Measurements from ENCODE around the gene TMEM87B. TPM values are rescaled to one million over a fixed set of nuclear protein-coding genes. Genes with fewer than 3 reads are reported as not detected.

The TMEM87B gene
- total RNA-seq, 1 donor from 2014 or later, result 30.3 TPM

DNA sequence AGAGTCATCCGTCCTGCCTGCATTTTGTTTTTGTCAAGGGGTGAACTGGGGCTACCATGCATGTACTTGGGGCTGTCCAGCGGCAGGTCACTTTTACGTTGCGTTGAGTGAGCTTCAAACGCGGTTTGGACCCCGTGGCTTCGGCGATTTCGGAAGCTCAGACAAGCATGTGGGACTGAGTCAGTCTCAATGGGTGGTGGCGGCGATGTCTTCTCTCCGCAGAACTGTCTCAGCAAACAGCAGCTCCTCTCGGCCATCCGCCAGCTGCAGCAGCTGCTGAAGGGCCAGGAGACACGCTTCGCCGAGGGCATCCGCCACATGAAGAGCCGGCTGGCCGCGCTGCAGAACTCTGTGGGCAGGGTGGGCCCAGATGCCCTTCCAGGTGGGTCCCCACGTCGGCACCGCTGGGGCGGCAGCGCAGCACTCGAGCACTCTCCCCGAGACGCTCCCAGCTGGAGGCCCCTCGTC lies 104.4 kb downstream of the TMEM87B start:
- H3K4me3 ChIP-seq (ENCODE audit: low read length in 3 of 3), result no peak overlapping the region
- peaks cover 8 to 12% (median 9%) of the 10 kb centered on the region in 3 donors for H3K4me1 ChIP-seq (ENCODE audit: control insufficient read depth in 3 of 3, insufficient read depth in 3 of 3, low read length in 3 of 3)
- H3K36me3 ChIP-seq (ENCODE audit: control insufficient read depth in 3 of 3, insufficient read depth in 3 of 3, low read length in 3 of 3), result no peaks in the 10 kb centered on the region
- peaks cover 0 to 20% (median 14%) of the 10 kb centered on the region in 3 donors for H3K27me3 ChIP-seq (ENCODE audit: control insufficient read depth in 3 of 3, insufficient read depth in 3 of 3, low read length in 3 of 3)
- no peak overlapping the region for H3K27ac ChIP-seq (ENCODE audit: low read depth, low read length)
- H3K9ac ChIP-seq (ENCODE audit: low read depth in 1 of 3, low read length in 3 of 3), result no peak overlapping the region
- H3K9me3 ChIP-seq (ENCODE audit: control insufficient read depth in 3 of 3, low read length in 3 of 3), result no peaks in the 10 kb centered on the region

GRCh38 chr2:112160283-112161250 lies 105.5 kb downstream of the TMEM87B start:
- H3K4me3 ChIP-seq (ENCODE audit: low read length in 3 of 3), result no peak overlapping the region
- no peak overlapping the region for H3K27ac ChIP-seq (ENCODE audit: low read depth, low read length)
- no peaks in the 10 kb centered on the region for H3K36me3 ChIP-seq (ENCODE audit: control insufficient read depth in 3 of 3, insufficient read depth in 3 of 3, low read length in 3 of 3)
- peaks cover 5 to 8% (median 6%) of the 10 kb centered on the region in 3 donors for H3K4me1 ChIP-seq (ENCODE audit: control insufficient read depth in 3 of 3, insufficient read depth in 3 of 3, low read length in 3 of 3)
- peaks cover 0 to 10% (median 4%) of the 10 kb centered on the region in 3 donors for H3K27me3 ChIP-seq (ENCODE audit: control insufficient read depth in 3 of 3, insufficient read depth in 3 of 3, low read length in 3 of 3)
- H3K9me3 ChIP-seq (ENCODE audit: control insufficient read depth in 3 of 3, low read length in 3 of 3), result no peaks in the 10 kb centered on the region
- H3K9ac ChIP-seq (ENCODE audit: low read depth in 1 of 3, low read length in 3 of 3), result no peak overlapping the region

DNA sequence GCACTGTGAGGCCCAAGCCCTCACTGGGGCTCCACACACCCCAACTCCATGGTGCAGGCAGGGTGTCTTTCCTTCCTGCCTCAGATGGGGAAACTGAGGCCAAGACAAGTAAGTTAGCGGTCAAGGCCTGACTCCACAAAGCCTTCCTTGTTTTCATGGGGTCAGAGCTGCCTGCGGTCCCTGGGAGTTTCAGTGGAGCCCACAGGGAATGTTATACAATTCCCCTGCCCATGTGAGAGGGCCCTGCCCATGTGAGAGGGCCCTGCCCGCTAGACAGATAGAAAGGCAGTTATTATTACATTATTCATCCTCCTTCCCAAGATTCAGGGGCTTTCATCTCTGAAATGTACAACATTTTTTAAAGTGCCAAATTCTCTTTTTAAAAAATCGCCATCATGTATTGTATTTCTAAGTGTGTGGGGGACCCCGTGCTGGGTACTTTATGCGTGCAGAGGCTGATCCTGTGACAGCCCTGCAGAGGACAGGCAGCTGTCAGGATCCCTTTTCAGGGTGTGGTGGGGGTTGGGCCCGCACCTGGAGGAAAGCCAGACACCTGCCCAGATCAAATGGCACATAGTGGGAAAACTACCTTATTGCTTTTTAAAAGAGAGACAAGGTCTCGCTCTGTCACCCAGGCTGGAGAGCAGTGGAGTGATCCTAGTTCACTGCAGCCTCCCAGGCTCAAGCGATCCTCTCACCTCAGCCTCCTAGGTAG lies 106.5 kb downstream of the TMEM87B start:
- Histone ChIP-seq H3K4me3 (ENCODE audit: low read length in 3 of 3) (no peak overlapping the region), H3K27me3 (ENCODE audit: control insufficient read depth in 3 of 3, insufficient read depth in 3 of 3, low read length in 3 of 3) (peaks cover 0 to 2% (median under 1%) of the 10 kb centered on the region in 3 donors), H3K9ac (ENCODE audit: low read depth in 1 of 3, low read length in 3 of 3) (no peak overlapping the region), H3K27ac (ENCODE audit: low read depth, low read length) (no peak overlapping the region), H3K36me3 (ENCODE audit: control insufficient read depth in 3 of 3, insufficient read depth in 3 of 3, low read length in 3 of 3) (no peaks in the 10 kb centered on the region), H3K4me1 (ENCODE audit: control insufficient read depth in 3 of 3, insufficient read depth in 3 of 3, low read length in 3 of 3) (no peaks in the 10 kb centered on the region), H3K9me3 (ENCODE audit: control insufficient read depth in 3 of 3, low read length in 3 of 3) (no peaks in the 10 kb centered on the region)

DNA sequence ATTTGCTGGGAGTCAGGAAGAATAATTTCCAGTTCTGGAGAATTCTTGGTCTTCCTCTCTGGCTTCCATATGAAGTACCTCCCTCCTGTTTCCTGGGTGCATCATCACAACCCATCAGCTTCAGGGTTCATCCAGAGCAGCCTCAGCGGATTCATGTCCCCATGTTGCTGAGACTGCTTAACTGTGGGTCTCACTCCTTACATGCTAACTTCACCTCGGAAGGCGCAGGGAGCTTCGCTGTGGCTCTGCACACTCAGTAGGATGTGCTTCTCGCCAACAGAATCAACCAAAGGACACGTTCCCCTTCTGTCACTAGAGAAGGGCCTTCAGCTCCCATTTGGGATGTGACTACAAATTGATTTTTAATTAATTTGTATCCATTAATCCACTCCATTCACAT lies 107.3 kb downstream of the TMEM87B start:
- no peak overlapping the region for H3K4me3 ChIP-seq (ENCODE audit: low read length in 3 of 3)
- no peaks in the 10 kb centered on the region for H3K9me3 ChIP-seq (ENCODE audit: control insufficient read depth in 3 of 3, low read length in 3 of 3)
- no peaks in the 10 kb centered on the region for H3K27me3 ChIP-seq (ENCODE audit: control insufficient read depth in 3 of 3, insufficient read depth in 3 of 3, low read length in 3 of 3)
- no peaks in the 10 kb centered on the region for H3K36me3 ChIP-seq (ENCODE audit: control insufficient read depth in 3 of 3, insufficient read depth in 3 of 3, low read length in 3 of 3)
- no peak overlapping the region for H3K9ac ChIP-seq (ENCODE audit: low read depth in 1 of 3, low read length in 3 of 3)
- no peak overlapping the region for H3K27ac ChIP-seq (ENCODE audit: low read depth, low read length)
- no peaks in the 10 kb centered on the region for H3K4me1 ChIP-seq (ENCODE audit: control insufficient read depth in 3 of 3, insufficient read depth in 3 of 3, low read length in 3 of 3)

GRCh38 chr2:112162956-112163355 lies 107.9 kb downstream of the TMEM87B start:
- no peaks in the 10 kb centered on the region for H3K4me1 ChIP-seq (ENCODE audit: control insufficient read depth in 3 of 3, insufficient read depth in 3 of 3, low read length in 3 of 3)
- no peaks in the 10 kb centered on the region for H3K36me3 ChIP-seq (ENCODE audit: control insufficient read depth in 3 of 3, insufficient read depth in 3 of 3, low read length in 3 of 3)
- H3K27me3 ChIP-seq (ENCODE audit: control insufficient read depth in 3 of 3, insufficient read depth in 3 of 3, low read length in 3 of 3), result no peaks in the 10 kb centered on the region
- no peaks in the 10 kb centered on the region for H3K9me3 ChIP-seq (ENCODE audit: control insufficient read depth in 3 of 3, low read length in 3 of 3)
- H3K27ac ChIP-seq (ENCODE audit: low read depth, low read length), result no peak overlapping the region
- H3K9ac ChIP-seq (ENCODE audit: low read depth in 1 of 3, low read length in 3 of 3), result no peak overlapping the region
- H3K4me3 ChIP-seq (ENCODE audit: low read length in 3 of 3), result no peak overlapping the region

DNA sequence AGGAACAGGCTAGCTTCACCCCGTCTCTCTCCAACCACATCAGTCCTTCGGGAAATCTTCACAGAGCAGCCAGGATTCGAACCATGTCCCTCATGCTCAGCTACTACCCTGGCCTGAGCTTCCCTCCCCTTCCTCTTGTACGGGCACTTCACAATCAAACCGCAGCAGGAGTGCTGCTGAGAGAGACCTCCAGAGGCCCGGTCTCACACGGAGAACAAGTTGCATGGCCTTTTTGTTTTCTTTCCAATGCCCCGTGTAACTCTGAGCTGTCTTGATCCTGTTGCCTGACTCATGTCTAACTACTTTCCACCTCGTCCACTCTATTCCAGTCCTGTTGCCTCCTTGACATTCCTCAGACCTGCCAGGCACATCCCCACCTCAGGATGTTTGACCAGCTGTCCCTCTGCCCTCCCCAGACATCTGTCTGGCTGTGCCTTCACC lies 108.5 kb downstream of the TMEM87B start:
- no peak overlapping the region for H3K9ac ChIP-seq (ENCODE audit: low read depth in 1 of 3, low read length in 3 of 3)
- no peak overlapping the region for H3K27ac ChIP-seq (ENCODE audit: low read depth, low read length)
- no peaks in the 10 kb centered on the region for H3K4me1 ChIP-seq (ENCODE audit: control insufficient read depth in 3 of 3, insufficient read depth in 3 of 3, low read length in 3 of 3)
- H3K9me3 ChIP-seq (ENCODE audit: control insufficient read depth in 3 of 3, low read length in 3 of 3), result no peaks in the 10 kb centered on the region
- no peak overlapping the region for H3K4me3 ChIP-seq (ENCODE audit: low read length in 3 of 3)
- H3K36me3 ChIP-seq (ENCODE audit: control insufficient read depth in 3 of 3, insufficient read depth in 3 of 3, low read length in 3 of 3), result no peaks in the 10 kb centered on the region
- no peaks in the 10 kb centered on the region for H3K27me3 ChIP-seq (ENCODE audit: control insufficient read depth in 3 of 3, insufficient read depth in 3 of 3, low read length in 3 of 3)

DNA sequence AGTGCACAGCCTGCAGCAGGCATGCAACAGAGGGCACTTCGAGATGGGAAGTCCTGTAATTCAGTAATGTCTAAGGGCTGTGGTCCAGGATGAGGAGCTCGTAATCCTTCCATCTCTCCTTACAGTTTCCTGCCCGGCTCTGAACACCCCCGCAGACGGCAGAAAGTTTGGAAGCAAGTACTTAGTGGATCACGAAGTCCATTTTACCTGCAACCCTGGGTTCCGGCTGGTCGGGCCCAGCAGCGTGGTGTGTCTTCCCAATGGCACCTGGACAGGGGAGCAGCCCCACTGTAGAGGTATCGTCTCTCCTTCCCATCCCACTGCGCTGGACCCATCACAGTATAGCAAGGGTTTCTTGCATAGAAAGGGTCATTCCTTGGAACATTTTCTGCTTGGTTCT lies 109.8 kb downstream of the TMEM87B start:
- no peak overlapping the region for H3K9ac ChIP-seq (ENCODE audit: low read depth in 1 of 3, low read length in 3 of 3)
- no peaks in the 10 kb centered on the region for H3K27me3 ChIP-seq (ENCODE audit: control insufficient read depth in 3 of 3, insufficient read depth in 3 of 3, low read length in 3 of 3)
- H3K4me3 ChIP-seq (ENCODE audit: low read length in 3 of 3), result no peak overlapping the region
- H3K36me3 ChIP-seq (ENCODE audit: control insufficient read depth in 3 of 3, insufficient read depth in 3 of 3, low read length in 3 of 3), result no peaks in the 10 kb centered on the region
- H3K9me3 ChIP-seq (ENCODE audit: control insufficient read depth in 3 of 3, low read length in 3 of 3), result no peaks in the 10 kb centered on the region
- no peaks in the 10 kb centered on the region for H3K4me1 ChIP-seq (ENCODE audit: control insufficient read depth in 3 of 3, insufficient read depth in 3 of 3, low read length in 3 of 3)
- H3K27ac ChIP-seq (ENCODE audit: low read depth, low read length), result no peak overlapping the region

- Histone ChIP-seq H3K27me3 (ENCODE audit: control insufficient read depth in 3 of 3, insufficient read depth in 3 of 3, low read length in 3 of 3) (no peaks in the 10 kb centered on the region), H3K4me1 (ENCODE audit: control insufficient read depth in 3 of 3, insufficient read depth in 3 of 3, low read length in 3 of 3) (no peaks in the 10 kb centered on the region), H3K9me3 (ENCODE audit: control insufficient read depth in 3 of 3, low read length in 3 of 3) (no peaks in the 10 kb centered on the region), H3K9ac (ENCODE audit: low read depth in 1 of 3, low read length in 3 of 3) (no peak overlapping the region), H3K4me3 (ENCODE audit: low read length in 3 of 3) (no peak overlapping the region), H3K27ac (ENCODE audit: low read depth, low read length) (no peak overlapping the region), H3K36me3 (ENCODE audit: control insufficient read depth in 3 of 3, insufficient read depth in 3 of 3, low read length in 3 of 3) (no peaks in the 10 kb centered on the region)
These were observed 110.2 kb downstream of the TMEM87B start for GRCh38 chr2:112165296-112165695.

DNA sequence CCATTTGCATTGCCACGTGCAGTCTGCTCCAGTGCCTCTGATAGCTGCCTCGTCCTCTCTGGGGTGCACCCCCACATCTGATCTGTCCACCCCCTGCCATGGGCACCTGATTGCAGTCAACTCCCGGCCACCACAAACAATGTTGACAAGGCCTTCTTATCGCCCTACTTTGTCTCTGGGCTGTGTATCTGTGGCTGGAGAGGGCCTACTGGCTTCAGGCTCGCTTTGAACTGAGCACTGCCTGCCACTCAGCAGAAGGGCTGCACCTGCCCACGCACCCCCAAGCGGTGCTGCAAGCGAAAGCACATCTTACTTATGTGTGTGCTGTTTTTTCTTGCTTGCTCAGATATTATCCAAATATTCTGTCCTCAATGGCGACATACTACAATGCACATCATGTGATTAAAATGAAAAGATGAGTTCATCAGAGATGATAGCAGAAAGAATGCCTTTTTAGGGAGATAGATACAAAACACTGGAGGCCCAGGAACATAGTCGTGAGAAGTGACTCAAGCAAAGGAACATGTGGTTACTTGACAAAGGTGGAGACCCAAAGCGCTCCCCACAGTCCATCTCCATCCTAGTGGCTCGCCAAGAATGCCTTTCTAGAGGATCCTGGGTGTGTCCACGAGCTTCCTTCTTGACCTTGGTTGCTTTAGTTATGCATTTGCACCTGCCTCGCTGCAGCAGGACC lies 111.9 kb downstream of the TMEM87B start:
- Histone ChIP-seq H3K27ac (ENCODE audit: low read depth, low read length) (no peak overlapping the region), H3K36me3 (ENCODE audit: control insufficient read depth in 3 of 3, insufficient read depth in 3 of 3, low read length in 3 of 3) (no peaks in the 10 kb centered on the region), H3K4me3 (ENCODE audit: low read length in 3 of 3) (no peak overlapping the region), H3K4me1 (ENCODE audit: control insufficient read depth in 3 of 3, insufficient read depth in 3 of 3, low read length in 3 of 3) (no peaks in the 10 kb centered on the region), H3K9me3 (ENCODE audit: control insufficient read depth in 3 of 3, low read length in 3 of 3) (no peaks in the 10 kb centered on the region), H3K27me3 (ENCODE audit: control insufficient read depth in 3 of 3, insufficient read depth in 3 of 3, low read length in 3 of 3) (no peaks in the 10 kb centered on the region), H3K9ac (ENCODE audit: low read depth in 1 of 3, low read length in 3 of 3) (no peak overlapping the region)
